ENCODE data around the gene EPOP. TPM values are rescaled to one million over a fixed set of nuclear protein-coding genes. Genes with fewer than 3 reads are reported as not detected.

The EPOP gene
- total and polyA plus RNA-seq, 2 of the 13 experiments (the other 11 are each of a cell fraction or from before 2014, with no cell fraction given), result 14.7 to 37.8 TPM

DNA sequence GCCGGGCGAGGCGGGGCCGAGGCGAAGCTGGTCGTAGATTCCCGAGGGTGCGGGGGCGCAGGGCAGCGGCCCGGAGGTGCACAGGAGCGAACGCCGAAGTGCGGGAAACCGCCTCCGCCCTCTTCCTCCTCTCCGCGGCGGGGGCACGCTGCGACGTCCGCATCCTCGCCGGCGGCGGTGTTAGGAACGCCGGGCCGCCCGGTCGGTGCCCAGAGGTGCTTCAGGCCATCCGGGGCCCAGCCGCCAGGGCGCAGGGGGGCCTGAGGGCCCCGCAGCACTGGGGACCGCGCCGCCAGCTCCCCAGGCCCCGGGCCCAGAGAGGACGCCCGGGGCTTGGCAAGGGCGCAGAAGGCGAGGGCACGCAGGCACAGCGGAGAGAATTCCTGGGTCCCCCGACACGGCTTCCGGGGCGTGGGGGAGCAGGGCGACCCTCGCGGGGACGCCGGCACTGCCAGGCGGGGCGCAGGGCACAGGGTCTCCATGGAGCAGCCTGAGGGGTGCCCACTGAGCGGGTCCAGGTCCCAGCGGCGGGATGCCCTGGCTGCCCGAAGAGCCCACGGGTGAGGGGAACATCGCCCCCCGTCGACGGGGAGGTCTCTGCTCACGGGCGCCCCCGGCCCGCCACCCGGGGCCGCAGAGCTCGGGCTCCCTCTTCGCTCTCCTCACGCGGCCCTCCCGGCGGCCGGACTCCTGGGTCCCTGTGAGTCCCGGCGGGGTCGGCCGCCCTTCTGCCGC, 576 bp downstream of the EPOP start (continued):
- TF ChIP-seq, protein P1, sequence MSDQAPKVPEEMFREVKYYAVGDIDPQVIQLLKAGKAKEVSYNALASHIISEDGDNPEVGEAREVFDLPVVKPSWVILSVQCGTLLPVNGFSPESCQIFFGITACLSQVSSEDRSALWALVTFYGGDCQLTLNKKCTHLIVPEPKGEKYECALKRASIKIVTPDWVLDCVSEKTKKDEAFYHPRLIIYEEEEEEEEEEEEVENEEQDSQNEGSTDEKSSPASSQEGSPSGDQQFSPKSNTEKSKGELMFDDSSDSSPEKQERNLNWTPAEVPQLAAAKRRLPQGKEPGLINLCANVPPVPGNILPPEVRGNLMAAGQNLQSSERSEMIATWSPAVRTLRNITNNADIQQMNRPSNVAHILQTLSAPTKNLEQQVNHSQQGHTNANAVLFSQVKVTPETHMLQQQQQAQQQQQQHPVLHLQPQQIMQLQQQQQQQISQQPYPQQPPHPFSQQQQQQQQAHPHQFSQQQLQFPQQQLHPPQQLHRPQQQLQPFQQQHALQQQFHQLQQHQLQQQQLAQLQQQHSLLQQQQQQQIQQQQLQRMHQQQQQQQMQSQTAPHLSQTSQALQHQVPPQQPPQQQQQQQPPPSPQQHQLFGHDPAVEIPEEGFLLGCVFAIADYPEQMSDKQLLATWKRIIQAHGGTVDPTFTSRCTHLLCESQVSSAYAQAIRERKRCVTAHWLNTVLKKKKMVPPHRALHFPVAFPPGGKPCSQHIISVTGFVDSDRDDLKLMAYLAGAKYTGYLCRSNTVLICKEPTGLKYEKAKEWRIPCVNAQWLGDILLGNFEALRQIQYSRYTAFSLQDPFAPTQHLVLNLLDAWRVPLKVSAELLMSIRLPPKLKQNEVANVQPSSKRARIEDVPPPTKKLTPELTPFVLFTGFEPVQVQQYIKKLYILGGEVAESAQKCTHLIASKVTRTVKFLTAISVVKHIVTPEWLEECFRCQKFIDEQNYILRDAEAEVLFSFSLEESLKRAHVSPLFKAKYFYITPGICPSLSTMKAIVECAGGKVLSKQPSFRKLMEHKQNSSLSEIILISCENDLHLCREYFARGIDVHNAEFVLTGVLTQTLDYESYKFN (CRISPR knock-in tag; conservative IDR thresholded peaks at IDR 0.05), result peak; percentile 16; the same call in 1 of the 2 replicates
- TF ChIP-seq ZNF7 (CRISPR knock-in tag; IDR thresholded peaks at IDR 0.05), result no peak
- TF ChIP-seq, protein P2, sequence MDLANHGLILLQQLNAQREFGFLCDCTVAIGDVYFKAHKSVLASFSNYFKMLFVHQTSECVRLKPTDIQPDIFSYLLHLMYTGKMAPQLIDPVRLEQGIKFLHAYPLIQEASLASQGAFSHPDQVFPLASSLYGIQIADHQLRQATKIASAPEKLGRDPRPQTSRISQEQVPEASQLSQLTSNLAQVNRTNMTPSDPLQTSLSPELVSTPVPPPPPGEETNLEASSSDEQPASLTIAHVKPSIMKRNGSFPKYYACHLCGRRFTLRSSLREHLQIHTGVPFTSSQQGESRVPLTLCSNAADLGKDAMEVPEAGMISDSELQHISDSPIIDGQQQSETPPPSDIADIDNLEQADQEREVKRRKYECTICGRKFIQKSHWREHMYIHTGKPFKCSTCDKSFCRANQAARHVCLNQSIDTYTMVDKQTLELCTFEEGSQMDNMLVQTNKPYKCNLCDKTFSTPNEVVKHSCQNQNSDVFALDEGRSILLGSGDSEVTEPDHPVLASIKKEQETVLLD (CRISPR knock-in tag; IDR thresholded peaks at IDR 0.05; ENCODE audit: low read depth), result no peak
- 0 out of 2 replicates have a peak, but pooled peaks have one; percentile 42 for TF ChIP-seq ZSCAN21 (CRISPR knock-in tag; IDR thresholded peaks at IDR 0.05; ENCODE audit: borderline replicate concordance)
- TF ChIP-seq ZNF709 (CRISPR knock-in tag; IDR thresholded peaks at IDR 0.05), result peak; percentile 85
- TF ChIP-seq TEAD3 (CRISPR knock-in tag; optimal IDR thresholded peaks at IDR 0.05; ENCODE audit: borderline replicate concordance), result no peak
- no peak for TF ChIP-seq ZNF383 (CRISPR knock-in tag; IDR thresholded peaks at IDR 0.05; ENCODE audit: borderline replicate concordance)
- no peak for TF ChIP-seq NKX3-1 (CRISPR knock-in tag; IDR thresholded peaks at IDR 0.05)
- TF ChIP-seq, protein P3, sequence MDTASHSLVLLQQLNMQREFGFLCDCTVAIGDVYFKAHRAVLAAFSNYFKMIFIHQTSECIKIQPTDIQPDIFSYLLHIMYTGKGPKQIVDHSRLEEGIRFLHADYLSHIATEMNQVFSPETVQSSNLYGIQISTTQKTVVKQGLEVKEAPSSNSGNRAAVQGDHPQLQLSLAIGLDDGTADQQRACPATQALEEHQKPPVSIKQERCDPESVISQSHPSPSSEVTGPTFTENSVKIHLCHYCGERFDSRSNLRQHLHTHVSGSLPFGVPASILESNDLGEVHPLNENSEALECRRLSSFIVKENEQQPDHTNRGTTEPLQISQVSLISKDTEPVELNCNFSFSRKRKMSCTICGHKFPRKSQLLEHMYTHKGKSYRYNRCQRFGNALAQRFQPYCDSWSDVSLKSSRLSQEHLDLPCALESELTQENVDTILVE (CRISPR knock-in tag; IDR thresholded peaks at IDR 0.05), result 0 out of 2 replicates have a peak, but pooled peaks have one; percentile 10
- TF ChIP-seq, protein P4, sequence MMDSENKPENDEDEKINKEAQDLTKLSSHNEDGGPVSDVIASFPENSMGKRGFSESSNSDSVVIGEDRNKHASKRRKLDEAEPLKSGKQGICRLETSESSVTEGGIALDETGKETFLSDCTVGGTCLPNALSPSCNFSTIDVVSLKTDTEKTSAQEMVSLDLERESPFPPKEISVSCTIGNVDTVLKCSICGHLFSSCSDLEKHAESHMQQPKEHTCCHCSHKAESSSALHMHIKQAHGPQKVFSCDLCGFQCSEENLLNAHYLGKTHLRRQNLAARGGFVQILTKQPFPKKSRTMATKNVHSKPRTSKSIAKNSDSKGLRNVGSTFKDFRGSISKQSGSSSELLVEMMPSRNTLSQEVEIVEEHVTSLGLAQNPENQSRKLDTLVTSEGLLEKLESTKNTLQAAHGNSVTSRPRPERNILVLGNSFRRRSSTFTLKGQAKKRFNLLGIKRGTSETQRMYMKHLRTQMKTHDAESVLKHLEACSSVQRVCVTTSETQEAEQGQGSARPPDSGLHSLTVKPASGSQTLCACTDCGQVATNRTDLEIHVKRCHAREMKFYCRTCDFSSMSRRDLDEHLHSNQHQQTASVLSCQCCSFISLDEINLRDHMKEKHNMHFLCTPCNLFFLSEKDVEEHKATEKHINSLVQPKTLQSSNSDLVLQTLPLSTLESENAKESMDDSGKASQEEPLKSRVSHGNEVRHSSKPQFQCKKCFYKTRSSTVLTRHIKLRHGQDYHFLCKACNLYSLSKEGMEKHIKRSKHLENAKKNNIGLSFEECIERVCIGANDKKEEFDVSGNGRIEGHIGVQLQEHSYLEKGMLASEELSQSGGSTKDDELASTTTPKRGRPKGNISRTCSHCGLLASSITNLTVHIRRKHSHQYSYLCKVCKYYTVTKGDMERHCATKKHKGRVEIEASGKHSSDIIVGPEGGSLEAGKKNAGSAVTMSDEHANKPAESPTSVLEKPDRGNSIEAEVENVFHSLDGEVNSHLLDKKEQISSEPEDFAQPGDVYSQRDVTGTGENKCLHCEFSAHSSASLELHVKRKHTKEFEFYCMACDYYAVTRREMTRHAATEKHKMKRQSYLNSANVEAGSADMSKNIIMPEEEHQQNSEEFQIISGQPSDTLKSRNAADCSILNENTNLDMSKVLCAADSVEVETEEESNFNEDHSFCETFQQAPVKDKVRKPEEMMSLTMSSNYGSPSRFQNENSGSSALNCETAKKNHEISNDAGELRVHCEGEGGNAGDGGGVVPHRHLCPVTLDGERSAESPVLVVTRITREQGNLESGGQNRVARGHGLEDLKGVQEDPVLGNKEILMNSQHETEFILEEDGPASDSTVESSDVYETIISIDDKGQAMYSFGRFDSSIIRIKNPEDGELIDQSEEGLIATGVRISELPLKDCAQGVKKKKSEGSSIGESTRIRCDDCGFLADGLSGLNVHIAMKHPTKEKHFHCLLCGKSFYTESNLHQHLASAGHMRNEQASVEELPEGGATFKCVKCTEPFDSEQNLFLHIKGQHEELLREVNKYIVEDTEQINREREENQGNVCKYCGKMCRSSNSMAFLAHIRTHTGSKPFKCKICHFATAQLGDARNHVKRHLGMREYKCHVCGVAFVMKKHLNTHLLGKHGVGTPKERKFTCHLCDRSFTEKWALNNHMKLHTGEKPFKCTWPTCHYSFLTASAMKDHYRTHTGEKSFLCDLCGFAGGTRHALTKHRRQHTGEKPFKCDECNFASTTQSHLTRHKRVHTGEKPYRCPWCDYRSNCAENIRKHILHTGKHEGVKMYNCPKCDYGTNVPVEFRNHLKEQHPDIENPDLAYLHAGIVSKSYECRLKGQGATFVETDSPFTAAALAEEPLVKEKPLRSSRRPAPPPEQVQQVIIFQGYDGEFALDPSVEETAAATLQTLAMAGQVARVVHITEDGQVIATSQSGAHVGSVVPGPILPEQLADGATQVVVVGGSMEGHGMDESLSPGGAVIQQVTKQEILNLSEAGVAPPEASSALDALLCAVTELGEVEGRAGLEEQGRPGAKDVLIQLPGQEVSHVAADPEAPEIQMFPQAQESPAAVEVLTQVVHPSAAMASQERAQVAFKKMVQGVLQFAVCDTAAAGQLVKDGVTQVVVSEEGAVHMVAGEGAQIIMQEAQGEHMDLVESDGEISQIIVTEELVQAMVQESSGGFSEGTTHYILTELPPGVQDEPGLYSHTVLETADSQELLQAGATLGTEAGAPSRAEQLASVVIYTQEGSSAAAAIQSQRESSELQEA (CRISPR knock-in tag; IDR thresholded peaks at IDR 0.05; ENCODE audit: not compliant biosample characterization), result peak; percentile 26
- no peak for TF ChIP-seq ZC3H4 (CRISPR knock-in tag; IDR thresholded peaks at IDR 0.05; ENCODE audit: borderline replicate concordance)
- TF ChIP-seq ZMYM2 (CRISPR knock-in tag; IDR thresholded peaks at IDR 0.05), result no peak
- no peak for TF ChIP-seq ZNF20 (CRISPR knock-in tag; IDR thresholded peaks at IDR 0.05)
- no peak for TF ChIP-seq FLYWCH1 (CRISPR knock-in tag; IDR thresholded peaks at IDR 0.05)
- no peak for TF ChIP-seq MIER3 (CRISPR knock-in tag; IDR thresholded peaks at IDR 0.05; ENCODE audit: borderline replicate concordance)
